Stimulated activated naive CD4-positive, alpha-beta T cell (primary cell): ENCODE measurements around the gene RNF43.

Experiments
- DNase-seq, 6 experiments: peaks; one replicate each; lab custom pipeline; 2025; lab: John Stamatoyannopoulos, UW

RNF43 gene

DNA sequence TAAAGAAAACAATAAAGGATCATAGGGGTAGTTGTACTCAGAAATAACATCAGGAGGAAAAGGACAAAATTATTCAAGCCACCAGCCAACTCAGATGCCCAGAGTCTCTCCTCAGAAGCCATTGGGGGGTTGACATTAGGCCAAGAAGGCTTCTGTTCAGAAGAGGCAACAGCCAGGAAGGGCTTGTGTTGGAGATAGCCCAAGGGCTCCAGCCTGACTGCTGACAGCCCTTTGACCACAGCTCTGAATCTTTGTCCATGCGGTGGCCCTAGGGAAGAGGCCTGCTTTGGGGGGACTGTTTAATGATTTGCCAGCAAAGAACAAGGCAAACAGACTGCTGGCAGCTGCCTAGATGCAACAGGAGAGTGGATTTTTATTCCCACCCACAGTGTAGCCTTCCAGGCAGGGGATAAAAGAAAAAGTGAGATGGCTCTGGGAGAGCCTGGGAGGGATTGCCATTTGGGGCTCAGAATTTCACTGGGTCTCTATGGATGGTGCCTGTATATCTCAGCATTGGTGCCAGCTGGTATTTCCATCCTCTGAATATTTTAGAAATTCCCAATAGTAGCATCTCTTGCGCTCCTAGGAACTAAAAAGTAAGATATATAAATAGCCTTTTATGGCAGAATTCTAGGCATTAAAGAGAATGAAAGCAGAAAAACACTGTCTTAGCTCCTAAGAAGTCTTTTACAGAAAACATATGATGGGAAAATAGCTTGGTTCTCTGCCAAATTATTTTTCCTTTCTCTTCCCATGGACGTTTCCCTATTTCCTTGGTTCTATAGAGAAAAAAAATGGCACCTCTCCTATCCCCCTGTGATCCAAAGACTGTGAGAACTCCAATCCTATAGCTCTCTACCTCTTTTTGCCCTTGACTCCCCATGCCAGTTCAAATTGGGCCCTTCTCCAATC, 36.0 kb downstream of the RNF43 start:
- no peak for DNase-seq

DNA sequence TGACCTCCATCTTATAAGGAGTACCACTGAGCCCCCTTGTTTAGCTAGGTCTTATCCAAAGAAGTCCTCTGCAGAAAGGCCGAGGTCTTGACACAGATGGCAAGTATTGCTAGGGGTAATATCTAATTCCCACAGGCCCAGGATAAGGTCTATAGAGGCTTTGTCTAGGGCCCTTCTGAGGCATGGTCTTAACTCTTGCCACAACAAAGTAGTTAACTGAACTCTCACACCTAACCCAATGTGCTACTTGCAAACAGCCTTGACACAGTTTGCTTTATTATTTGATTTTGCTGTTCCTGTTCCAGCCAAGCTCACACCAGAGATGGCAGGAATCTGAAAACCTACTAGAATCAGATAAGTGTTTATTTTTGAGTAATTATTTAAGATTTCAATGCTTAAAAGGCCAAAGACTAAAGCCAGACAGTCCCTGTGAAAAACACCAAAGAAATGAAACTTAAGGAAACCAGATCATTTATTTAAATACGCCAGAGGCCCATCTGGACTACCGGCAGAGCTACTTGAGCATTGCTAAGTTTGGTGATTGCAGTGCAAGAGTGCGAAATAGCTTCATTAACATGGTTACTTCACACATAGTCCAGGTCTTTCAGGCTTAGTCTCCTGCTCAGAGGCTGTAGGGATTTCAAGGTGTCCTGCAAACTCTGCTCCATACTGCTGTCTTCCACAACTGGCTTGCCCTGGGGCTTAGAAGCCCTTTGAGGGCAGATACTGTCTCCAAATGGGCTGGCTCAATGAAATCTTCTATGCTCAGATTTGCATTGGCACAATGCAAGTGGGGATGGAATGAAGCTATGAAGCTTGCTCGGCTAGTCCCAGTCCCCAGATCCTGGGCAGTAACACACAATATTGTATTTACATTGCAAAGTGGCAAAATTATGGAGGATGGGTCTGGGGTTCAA, 36.9 kb downstream of the RNF43 start:
- no peak for DNase-seq

DNA sequence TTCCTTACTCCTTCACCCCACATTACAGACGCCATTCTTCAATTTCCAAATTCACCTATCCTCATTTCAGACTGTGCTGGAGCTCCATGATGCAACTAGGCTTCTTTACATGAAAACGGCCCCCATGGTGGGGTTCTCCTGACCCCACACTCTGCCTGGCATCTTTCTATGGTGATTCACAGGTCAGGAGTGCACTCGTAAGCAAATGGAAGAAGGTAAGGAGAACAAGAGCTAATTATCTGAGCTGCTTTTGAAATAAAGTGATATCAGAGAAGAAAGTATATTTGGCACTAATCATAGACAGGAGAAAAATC, 37.9 kb downstream of the RNF43 start:
- no peak for DNase-seq

DNA sequence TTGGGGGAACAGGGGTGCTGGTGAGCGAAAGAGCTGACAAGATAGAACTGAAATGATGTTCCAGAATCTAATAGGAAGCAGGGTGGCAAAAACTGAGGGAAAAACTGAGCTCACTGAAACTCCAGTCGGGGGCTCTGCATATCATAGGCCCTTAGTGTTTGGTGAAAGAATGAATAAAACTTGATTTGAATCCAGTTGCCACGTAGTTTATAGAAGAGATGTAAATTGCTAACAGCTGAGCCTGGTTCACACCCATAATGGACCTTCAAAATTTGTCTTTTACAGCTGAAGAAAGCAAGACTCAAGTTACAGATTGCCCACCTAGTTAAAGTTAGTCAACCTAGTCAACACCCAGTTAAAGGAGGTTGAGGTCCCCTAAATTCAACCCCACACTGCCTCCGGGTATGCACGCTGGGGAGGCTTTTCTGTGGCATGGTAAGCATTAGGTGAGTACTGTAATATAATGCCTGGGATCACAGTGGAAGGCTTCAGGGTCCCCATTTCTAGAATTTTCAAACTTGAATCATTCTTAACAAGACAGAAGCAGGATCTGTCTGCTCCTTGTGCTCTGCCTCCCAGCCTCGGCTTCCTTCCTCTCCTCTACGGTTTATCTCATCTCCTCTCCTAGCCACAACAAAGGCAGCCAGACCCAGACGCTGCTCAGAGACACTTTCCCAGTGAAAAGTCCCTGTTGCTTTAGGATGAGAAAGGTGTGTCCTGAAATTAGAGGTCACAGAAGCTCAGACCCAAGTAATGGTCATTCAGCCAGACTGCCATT, 38.4 kb downstream of the RNF43 start:
- no peak for DNase-seq

DNA sequence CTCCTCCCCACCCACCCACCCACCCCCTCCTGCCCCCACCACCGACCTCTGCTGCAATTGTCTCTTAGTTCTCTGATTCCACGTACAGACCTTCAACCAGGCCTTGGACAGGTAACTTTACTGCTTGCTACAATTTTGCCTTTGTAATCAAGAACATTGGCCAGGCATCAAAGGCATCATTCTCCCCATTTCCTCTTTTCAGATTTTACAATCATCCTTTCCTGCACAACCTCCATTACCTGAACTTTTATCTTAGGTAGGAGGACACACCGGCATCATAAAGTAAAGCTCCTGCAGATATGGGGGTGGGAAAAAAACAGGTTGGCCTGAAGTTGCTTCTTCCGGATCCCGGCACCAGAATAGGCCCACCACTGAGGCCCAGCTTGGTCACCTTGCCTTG, 39.7 kb downstream of the RNF43 start:
- DNase-seq, result no peak

DNA sequence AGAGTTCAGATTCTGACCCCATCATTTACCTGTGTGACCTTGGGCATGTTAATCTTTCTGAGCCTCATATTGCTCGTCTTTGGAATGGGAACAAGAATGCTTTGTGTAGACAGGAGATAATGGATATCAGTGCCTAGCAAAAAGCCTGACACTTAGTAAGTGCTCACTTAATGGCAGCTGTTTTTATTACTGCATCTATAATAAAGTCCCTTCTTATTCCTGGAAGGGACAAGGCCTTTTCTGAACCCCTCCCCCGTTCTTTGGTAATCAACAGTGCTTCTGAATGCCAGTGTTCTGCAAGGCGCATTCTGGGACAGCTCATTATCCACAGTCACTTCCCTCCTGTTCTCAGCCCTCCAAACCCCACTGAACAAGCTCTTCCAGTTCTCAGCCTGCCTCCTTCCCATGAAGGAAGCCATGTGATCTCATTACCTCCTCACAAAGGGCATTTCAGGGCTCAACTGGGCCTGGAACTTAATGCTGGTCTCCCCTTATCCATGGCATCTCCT, 40.2 kb downstream of the RNF43 start:
- DNase-seq, result no peak

DNA sequence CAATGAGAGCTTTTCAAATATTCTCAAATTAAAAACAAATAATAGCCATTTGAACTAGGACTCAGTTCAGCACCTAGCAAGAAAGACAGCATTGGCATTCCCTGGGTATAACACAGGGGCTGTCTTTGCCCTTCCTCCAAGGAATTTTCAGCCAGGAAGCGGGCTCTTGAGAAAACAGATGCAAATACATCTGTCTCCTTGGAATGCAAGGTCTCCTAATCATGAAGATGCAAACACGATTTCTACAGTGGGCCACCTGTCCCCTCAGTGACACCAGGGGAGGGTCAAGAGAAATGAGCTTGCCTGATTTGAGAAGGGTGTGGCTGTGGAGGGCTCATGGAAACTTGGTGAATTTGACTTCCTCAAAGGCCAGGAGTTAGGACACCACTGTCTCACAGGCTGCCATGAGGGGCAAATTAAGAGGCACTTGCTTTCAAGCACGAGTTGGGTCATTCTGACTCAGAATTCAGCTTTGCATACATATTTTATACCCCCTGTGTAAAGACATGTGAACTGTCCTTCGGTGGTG, 40.8 kb downstream of the RNF43 start:
- DNase-seq, result no peak

DNA sequence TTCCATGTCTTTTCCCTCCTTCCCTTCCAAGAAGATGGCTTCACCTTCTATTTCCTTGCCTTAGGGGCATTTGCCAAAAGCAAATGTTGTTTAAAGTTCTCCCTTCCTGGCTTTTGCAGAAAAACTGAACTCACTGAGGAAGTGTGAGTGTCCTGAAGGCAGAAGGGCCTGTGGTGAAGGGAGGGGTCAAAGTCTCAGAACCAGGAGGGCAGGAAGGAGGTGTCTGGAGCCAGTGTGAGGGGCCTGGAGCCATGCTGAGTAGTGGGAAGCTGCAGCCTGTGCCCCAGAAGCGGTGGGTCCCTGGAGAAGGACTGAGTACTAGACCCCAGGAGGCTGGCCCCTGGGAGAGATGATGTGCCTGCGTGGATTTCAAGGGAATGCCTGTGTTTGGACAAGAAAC, 41.5 kb downstream of the RNF43 start:
- no peak for DNase-seq

DNA sequence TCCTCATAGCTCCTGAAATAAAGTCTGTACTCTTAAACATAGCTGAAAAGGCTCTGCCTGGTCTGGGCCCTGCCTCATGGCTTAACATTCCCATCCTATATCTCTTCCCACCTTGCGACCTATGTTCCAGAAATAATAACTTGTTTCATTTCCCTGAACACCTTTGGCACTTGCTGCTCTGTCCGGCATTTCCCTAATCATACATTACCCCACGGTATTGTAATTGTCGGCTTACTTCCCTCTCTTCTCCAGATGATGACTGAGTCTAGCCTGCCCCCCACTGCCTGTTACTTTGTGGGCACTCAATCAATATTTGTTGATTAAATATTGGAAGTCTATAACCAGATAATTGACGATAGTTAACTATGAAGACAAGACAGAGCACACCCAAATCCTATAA, 42.1 kb downstream of the RNF43 start:
- DNase-seq, result no peak

DNA sequence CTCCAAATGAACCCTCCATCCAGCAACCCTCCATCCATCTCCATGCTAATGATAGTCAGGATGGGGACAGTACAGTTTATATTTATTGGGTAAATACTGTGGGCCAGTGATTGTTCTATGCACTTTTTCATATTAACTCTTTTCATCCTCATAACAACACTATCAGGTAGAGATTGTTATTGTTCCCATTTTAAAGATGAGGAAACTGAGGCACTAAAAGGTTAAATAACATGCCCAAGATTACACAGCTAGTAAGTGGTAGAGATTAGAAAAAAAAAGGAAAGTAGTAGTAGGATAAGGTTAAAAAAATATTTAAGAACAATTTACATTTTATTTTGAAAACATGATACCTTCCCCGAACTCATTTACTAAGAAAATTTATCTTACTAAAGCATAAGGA, 43.4 kb downstream of the RNF43 start:
- no peak for DNase-seq

DNA sequence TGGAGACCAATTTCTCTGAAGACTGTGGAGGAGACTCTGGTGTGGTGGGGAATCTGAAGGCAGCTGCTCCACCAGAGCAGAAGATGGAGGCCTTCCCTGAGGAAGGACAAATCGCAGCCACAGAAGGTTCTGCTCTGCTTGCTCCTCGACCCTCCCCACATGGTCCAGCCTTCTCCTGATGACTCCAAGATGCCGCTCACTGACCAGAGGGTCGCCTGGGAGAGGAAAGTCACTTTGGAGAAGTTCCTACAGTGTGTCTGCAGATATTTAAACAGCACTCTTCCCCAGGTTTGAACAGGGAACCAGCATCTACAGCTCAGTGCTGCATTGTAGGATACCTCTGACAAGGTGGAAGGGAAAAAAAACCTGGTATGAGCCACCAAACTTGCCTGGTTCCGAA, 44.3 kb downstream of the RNF43 start:
- no peak for DNase-seq

DNA sequence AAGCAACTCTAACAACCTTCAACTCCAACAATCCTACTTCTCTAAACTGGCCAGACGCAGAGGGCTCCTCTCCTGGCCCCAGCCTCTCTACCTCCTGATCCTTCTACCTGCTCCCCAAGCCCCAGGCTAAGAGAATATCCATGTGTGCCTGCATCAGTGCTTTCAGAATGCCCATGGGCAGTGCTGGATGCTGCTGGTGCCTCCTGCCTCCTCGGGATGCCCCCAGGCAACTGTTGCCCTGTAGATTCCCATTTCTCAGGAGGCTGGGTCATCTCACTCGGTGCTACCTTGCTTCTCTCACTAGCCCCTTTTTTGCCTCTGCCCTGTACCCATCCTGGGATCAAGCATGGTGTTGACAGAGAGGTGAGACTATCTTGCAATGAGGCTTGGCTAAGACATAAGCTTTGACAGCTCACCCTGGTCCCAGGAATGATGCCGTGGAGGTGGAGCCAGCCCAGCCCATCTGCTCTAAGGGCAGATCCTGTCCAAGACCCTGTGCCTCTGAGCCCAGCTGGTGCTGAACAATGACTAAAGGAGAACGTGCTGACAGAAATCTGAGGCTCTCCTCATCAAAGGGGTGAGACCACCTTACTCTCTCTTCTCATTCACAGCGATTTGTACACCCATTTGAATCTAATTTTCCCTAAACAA, 45.9 kb downstream of the RNF43 start:
- DNase-seq, result no peak

DNA sequence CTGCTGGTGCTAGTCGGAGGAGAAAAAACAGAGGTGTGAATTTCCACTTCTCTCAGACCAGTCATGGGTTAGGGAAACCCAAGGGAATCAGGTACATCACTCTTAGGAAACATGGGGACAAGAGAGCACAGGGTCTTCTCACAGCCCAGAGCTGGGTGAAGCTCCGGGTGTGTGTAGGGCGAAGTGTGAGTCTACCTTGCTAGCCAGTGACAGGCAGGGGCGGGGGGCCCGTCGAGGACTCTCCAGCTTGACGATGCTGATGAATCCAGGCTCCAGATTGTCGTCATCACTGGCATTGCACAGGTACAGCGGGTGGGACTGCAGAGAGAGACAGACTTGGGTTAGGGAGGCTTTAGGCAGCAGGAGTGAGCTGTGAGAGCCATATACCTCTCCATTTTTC, 46.6 kb downstream of the RNF43 start:
- no peak for DNase-seq

DNA sequence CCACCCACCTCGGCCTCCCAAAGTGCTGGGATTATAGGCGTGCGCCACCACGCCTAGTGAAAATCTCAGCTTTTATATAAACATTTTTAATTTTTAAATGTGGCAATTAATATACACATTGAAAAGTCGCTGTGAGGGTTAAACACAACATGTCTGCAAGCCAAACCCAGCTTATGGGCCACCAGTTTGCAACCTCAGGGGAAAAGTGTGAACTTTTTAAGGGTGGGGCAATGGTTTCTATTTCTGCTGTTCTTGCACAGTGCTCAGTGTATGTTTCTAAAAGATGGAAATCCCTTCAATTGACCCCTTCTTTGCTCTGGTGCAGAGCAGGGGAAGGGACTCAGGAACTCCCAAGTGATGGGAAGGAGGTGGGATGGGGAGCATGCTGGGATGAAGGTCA, 47.0 kb downstream of the RNF43 start:
- no peak for DNase-seq

DNA sequence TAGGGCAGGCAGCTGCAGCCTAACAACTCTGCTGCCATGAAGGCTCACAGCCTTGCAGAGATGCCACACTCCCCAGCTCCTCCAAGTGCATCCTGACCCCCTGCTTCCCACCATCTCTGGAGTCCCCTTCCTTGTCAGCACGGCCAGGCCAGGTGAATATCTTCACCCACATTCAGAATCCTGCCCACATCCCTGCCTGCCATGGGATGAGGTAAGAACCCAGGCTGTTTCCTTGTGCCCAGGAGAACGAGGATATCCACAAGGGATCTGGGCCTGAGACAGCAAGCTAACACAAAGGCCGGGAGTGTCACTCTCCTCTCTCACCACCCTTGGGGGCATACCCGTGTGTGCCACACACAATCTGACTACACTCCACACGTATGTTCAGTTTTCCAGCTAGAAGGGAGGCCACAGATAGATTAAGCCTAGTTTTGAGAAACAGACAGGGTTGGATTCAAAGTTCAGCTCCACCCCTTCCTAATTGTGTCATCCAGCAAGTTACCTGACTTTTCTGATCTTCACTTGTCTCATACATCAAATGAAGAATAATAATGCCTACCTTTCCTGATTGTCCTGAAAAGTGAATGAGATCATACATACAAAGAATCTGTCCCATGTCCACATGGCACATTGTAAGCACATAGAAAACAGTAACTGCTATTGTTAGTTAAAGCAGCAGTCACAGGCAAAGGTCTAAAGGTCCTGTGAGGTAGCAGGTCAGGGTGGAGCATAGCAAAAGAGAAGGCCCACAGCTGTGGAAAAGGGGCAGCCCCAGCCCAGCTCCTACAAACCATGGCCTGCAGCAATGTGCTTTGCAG, 47.9 kb downstream of the RNF43 start:
- DNase-seq, result no peak

DNA sequence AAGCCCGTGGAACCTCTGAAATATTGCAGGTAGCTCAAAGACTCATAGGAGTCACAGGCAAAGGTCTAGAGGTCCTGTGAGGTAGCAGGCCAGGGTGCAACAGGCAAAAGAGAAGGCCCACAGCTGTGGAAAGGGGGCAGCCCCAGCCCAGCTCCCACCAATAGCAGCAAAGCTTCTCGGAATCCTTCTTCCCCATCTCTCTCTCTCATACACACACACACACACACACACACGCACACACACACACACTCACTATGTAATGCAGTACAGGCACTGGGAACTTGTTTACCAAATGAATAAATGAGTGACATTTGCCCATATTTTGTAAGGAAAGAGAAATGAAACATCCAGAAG, 48.5 kb downstream of the RNF43 start:
- no peak for DNase-seq
